Cerebellar cortex (tissue), 1 donor: Measurements from ENCODE around the gene BAX.

Experiments
- DNase-seq: peaks from one replicate; pipeline ENCODE4 v3.0.0-alpha.2; 2015; ENCODE audit warnings: low spot score

Gene BAX

DNA sequence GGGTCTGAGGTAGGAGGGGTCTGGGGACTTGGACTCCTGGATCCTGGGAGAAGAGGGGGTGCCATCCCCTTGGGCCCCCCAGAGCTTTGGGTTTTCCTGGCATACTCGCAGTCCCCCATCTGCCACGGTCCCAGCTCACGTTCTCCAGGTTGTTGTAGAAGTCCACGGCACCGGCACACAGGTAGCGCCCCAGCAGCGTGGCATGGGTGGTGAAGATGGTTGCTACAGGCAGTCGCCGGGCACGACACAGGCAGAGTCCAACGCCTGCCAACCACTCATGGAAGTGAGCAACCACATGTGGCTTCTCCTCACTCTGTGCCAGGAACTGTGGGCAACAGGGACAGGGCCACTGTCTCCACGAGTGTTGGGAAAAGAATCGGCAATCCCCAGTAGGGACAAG lies 31.0 kb downstream of the BAX start:
- no peak for DNase-seq

DNA sequence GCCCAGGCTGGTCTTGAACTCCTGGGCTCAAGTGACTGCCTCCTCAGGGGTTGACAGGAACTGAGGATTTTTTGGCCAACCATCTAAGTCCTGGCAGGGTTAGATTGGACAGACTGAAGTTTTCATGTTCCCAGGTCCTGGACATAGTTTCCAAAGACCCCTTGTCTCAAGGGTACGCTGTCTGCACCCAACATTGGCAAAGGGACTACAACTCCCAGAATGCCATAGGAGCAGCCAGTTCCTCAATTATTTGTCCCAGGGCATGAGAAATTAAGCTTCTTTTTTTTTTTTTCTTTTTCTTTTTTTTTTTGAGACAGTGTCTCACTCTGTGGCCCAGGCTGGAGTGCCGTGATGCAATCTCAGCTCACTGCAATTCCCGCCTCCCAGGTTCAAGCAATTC lies 31.5 kb downstream of the BAX start:
- DNase-seq = no peak

DNA sequence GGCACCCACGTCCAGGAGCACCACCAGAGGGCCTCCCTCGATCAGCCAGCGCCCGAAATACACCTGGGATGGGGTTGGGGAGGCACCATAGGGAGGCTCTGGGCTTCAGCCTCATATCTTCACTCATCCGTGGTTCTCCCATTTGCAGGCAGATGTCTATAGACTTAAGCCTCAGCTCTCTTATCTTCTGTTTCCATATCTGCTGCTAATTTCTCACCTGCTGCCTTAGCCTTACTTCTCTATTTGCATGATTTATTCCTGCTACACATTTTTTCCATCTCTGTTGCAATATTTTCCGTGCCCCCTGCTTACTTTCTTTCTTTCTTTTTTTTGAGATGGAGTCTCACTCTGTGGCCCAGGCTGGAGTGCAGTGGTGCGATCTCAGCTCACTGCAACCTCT lies 32.6 kb downstream of the BAX start:
- DNase-seq = no peak

DNA sequence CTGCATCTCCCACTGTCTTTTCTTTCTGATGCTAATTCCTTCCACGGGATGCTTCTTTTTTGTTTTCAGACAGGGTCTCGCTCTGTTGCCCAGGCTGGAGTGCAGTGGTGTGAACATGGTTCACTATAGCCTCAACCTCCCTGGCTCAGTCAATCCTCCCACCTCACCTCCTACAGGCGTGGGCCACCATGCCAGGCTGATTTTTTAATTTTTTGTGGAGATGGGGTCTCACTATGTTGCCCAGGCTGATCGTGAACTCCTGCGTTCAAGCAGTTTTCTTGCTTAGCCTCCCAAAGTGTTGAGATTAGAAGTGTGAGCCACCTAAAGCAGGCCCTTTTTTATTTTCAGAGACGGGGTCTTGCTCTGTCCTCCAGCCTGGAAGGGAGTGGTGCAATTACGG lies 33.6 kb downstream of the BAX start:
- DNase-seq = no peak

DNA sequence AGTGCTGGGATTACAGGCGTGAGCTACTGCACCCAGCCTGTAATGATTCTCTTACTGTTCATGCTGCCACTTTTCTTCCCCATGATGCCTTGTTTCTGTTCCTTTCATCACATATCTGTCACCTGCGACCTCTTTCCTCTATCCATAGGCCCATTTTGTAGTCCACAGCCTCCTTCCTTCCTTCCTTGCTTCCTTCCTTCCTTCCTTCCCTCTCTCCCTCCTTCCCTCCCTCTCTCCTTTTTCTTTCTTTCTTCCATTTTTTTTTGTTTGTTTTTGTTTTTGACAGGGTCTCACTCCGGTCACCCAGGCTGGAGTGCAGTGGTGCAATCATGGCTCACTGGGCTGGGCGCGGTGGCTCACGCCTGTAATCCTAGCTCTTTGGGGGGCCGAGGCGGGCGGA lies 34.2 kb downstream of the BAX start:
- DNase-seq = no peak

DNA sequence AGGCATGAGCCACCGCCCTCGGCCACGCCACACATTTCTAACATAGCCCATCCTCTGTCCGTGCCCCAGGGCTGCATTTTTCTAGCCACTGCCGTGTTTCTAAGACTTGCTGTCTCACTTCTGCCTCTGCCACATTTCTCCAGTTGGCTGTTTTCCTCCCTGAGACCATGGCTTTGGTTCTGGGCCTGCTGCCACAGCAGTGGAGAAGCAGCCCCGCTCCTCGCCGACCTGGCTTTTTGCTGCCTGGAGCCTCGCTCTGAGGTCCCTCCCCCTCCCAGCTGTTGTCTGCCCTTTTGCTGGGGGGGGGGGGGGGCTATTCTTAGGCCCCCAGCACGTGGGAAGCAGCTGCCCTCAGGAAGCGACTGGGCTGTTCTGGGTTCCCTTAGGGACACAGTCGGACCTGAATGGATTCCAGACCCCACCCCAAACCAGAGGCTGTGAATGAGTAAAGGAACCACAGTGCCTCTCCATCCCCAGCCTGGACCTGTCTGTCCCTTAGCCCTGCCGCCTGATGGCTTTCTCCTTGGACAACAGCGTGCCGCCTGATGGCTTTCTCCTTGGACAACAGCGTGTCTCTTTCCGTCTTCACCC lies 35.1 kb downstream of the BAX start:
- peak; percentile 20 for DNase-seq

DNA sequence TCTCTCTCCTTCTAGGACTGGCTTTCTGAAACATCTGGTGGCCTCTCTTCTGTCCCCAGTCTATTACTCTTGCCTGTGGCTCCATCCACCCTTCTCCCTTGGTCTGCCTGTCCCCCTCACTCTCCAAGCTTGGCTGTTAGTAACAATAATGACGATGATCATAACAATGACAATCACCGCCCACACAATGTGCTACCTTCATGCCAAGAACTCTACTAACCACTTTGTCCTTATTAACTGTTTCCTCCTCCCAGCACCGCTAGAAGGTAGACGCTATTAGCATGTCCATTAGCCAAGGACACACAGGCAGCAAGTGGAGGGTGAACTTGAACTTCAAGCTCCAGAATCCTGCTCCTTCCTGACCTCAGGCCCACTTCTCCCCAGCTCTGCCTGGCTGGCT lies 35.7 kb downstream of the BAX start:
- DNase-seq = no peak

DNA sequence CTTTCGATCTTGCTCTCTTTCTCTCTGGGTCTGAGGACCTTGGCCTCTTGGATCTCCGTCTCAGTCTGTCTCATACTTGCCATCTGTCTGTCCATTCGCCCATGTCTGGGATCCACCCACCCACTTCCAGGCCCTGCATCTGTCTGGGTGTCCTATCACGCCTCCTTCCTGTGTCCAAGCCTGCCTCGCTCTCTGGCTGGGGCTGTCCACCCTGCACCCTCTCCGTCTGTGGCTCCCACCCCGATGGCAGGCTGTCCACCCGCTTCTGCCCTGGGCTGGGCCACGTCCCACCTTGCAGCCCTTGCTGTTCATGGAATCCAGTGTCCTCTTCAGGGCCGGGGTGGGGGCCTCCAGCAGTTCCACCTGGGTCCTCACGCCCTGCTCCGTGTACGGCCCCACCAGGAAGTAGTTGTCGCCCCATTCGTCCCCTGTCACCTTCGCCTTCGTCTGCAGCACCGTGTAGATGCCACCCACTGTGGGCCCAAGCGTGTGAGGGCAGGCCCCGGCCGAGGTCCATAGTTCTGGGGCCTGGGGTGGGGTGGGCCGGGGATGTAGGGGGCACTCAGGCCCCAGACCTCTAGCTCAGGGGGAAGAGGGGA lies 36.4 kb downstream of the BAX start:
- no peak for DNase-seq

DNA sequence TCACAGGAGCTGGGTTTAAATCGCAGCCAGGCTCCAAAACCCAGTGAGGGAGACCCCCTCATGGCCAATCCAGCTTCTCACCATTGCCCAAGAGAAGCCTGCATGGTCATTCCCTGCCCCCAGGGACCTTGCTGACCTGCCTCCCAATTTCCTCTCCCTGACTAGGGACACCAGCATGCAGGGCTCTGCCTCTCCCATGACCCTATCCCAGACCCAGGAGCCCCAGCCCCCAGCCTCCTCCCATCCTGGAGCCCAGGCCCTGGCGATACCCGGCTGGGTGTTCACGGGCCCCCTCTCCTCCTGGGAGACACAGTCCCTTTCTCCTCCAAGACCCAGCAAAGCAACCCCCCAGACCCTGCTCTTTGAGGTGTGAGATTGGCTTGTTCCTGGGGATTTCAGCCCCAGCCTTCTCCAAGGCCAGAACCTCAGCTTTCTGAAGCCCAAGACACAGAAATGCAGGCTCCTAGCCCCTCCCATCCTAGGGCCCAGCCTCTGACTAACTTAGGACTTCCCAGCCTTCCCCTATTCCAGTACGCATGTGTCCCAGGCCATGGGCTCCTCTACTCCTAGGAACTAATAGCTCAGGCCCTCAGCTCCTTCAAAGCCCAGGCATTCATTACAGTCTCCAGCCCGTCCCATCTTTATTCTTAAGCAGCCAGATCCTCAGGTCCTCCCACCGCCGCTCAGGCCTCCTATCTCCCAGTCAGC lies 37.4 kb downstream of the BAX start:
- DNase-seq = peak; percentile 69

DNA sequence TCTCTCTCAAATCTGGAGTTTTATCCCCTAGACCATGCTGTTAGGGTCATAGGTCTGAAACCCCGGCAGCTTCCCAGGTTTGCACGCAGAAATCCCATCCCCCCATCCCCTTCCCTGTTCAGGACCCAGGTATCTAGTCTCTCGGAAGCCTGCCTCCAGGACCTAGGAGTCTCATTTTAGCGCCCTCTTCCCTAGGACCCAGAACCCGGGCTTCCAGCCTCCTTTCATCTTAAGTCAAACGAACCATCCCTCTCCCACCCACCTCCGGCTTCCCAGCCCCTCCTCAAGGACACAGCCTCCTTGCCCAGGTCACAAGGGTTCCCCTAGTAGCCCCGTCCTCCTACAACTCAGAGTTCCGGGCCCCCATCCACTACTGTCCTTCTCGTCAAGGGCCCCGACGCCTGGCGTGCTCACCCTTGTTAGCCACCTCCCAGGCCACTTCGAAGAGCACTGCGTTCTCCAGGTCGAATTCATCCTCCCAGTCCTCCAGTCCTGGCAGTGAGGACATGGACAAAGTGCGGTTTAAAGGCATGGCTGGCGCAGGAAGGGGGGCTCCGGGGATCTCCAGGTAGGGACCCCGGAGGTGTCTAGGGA lies 38.0 kb downstream of the BAX start:
- peak; percentile 42 for DNase-seq

DNA sequence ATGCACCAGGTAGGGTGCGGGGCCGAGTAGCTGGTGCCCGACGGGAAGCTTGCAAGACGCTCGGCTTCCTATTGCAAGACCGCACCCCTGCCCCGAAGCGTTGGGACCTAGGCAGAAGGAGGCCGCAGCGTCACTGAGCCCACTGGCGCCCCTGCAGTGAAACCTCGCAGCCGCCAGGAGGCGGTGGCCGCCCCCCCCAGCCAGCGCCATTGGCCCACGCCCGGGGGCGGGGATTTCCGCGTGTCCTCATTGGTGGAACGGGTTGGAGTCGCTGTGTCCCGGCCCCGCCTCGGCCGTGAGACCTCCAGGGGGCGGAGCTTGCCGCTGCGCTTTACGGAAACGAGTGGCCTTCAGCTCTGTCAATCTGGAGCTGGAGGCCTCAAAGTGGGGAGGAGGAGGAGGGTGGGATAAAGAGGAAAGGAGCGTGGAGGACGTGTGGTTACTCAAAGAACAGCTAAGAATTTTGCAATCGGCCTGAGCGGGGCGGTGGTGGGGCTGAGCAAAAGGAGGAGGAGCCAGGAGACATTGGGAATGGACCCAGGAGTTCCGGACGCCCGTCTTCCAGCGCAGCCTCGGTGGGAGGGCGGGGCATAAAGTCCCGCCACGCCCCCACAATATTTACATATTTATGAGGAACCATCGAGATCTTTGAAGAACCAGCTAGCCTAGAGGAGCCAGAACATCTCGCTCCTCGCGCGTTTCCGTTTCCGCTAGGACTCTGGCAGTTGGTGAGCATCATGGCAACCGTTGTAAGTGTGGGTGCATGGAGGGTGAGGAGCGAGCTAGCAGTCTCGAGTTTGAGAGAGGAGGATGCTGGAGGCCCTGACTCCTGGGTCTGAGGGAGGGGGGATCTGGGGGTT lies 38.7 kb downstream of the BAX start, which contains the start of the genes GYS1 and RUVBL2:
TSS of gene GYS1 (minus strand) at position 135 of the 860 bp plus-strand sequence. CDS start 197 bp downstream, outside the sequence.
TSS of gene RUVBL2 (plus strand) at position 713 of the 860 bp plus-strand sequence. CDS start at position 738, 25 bp downstream.
- peak; percentile 99 for DNase-seq

DNA sequence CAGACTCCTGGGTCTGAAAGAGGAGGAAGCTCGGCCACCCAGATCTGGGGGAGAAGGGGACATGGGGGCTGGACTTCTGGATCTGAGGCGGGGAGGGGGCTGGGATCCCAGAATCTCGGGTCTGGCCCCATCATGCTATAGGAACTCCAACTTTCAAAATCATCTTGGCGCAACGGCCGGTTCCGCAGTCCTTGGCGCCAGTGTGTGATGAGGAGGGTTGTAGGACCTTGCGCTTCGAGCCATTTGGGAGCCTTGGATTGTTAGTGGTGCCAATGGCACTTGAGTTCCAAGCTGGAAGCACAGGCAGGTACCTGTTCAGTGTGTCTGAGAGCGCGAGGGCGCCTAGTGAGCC lies 39.3 kb downstream of the BAX start:
- DNase-seq = no peak

DNA sequence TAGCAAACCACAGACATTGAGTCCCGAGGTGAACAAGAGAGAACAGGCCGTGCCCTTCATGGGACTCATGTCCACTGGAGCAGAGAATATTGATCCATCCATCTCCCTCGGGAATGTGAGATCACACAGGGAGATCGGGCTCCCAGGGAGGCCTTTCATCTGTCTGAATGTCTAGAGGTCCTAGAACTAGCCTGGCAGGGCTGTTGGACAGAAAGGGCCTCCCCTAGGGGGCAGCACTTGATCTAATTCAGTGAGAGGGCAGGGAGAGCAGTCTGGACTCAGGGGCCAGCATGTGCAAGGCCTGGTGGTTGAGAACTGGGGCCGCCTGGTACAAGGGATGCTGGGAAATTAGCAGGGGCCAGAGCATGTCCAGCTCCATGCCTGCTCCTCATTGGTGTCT lies 43.3 kb downstream of the BAX start:
- DNase-seq = peak; percentile 49

DNA sequence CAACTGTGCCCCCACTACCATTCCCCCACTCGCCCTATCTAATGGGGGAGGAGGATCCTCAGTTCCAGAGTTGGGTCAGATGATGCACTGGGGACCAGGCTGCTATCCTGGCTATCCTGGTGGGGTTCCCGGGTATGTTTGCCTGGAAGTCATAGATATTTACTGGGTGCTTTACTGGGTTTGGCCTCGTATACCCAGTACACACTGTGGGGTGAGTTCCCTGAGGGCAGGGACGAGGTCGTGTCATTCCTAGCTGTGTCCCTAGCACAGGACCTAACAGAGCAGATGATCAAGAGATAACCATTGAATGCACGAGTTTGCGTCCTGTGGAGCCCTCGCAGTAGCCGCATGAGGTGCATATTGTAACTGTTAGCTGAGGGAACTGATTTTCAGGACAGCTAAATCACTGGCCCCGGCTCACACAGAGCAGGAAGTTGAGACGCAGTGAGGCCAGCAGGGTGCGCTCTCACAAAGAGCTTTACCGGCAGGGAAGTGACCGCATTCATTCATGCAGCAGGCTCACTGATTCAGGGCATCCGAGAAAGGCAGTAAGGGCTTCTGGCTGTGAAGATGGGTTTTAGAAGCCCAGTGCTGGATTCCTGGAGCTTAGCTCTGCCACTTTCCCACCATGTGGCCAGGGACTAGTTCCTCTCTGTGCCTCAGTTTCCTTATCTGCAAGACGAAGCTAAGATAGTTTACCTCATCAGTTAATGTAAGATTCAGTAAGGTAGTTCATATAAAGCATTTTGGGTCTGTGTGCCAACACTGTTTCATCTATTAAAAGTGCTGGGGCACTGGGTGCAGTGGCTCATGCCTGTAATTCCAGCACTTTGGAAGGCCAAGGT lies 45.0 kb downstream of the BAX start:
- peak; percentile 61 for DNase-seq

DNA sequence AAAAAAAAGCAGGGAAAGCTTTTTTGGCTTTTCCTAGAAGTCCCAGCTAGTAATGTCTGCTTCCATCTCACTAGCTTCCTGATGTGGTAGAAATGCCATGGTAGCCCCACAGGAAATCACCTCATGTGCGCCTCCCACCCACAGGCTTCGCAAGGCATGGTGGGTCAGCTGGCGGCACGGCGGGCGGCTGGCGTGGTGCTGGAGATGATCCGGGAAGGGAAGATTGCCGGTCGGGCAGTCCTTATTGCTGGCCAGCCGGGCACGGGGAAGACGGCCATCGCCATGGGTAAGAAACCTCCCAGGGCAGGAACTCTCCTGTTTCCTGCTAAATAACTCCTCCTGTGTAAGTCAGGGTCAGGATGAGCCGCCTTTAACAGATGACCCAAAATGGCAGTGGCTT lies 49.5 kb downstream of the BAX start:
- no peak for DNase-seq

DNA sequence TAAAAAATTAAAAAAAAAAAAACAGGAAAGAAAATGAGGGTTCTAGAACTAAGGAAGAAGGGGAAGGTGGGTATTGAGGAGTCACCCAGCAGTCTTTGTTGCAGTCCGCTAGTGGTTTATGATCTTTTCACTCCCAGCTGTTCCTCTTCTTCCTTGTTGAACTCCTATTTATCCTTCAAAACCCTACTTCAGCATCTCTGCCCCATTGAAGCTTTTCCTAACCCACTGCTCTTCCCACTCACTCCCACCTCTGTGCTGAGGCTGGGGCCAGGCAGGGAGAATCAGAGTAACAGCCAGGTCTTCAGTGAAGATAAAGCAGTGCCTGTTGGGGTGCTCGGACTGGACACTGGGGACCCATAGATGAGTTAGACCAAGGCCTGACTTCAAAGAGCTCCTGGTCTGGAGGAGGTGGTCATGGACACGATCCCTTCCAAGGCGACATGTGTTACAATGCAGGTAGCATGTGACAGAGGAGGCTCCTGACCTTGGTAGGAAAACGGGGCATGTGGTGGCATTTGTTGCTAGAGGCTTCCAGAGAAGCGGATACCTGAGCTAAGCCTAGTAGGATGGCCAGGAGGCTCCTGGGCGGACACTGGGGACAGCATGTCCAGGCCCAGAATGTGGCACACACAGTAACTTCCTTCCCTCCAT lies 50.4 kb downstream of the BAX start:
- DNase-seq = no peak

DNA sequence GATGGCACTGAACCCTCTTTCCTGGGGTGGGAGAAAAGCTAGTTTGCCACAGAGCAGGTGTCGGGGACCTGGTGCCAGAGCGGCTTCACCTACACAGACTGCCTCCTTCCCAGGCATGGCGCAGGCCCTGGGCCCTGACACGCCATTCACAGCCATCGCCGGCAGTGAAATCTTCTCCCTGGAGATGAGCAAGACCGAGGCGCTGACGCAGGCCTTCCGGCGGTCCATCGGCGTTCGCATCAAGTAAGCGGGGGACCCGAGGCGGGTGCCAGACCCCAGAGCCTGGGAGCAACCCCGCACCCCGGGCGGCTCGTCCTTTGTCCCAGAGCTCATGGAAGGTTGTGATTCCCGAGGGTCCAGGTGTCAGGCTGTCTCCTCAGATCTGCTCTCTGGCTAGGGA lies 52.2 kb downstream of the BAX start:
- no peak for DNase-seq

DNA sequence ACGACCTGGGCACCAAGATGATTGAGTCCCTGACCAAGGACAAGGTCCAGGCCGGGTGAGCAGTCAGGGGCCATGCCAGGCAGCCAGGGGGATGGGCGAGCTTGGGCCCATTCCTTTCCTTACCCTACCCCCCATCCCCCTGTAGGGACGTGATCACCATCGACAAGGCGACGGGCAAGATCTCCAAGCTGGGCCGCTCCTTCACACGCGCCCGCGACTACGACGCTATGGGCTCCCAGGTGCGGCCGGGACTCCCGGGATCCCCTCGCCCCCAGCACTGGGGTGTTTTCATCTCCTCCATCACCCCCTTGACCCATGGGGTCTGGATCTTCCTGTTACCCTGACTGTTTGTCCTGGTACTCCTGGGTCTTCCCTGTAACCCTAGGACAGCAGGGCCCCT lies 55.2 kb downstream of the BAX start:
- no peak for DNase-seq

DNA sequence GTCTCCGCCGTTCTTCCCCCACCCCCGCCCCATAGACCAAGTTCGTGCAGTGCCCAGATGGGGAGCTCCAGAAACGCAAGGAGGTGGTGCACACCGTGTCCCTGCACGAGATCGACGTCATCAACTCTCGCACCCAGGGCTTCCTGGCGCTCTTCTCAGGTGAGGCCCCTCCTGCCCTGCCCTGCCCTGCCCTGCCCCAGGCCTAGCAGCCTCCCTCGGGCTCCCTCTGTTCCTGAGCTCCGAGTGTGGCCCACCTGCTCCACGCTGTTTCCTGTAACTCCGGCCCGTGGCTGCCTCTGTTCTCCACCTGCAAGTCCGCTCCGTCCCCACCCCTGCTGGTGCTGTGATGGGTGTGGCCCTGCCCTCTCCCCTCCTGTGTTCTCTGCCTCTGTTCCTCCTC lies 55.8 kb downstream of the BAX start:
- no peak for DNase-seq

DNA sequence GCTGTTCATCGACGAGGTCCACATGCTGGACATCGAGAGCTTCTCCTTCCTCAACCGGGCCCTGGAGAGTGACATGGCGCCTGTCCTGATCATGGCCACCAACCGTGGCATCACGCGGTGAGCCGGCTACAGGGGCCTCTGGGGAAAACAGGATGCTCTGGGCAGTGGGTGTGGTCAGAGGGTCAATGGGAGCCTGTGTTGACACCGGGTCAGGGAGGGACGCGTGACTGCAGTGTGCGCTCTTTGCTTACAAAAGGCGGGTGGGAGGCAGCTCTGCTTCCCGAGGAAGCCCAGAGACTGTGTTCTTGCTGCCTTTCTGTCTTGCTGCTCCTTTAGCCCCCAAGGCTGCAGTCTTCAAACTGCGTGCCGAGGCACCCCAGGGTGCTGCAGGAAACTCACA lies 56.5 kb downstream of the BAX start:
- no peak for DNase-seq
